GM23338 (cell line): ENCODE measurements around the gene KREMEN2. TPM values are rescaled to one million over a fixed set of nuclear protein-coding genes. Genes with fewer than 3 reads are reported as not detected.

Experiments
- ATAC-seq: fragments of 200-7000 bp; cut with Tn5 transposase; 3 replicates; pipeline ENCODE4 v1.9.1; 2020
- DNase-seq: peaks from one replicate; pipeline ENCODE4 v3.0.0-alpha.2; 2015; ENCODE audit warnings: low spot score
- H2AFZ ChIP-seq: fragments of 200-600 bp; sonication (generic); 2 replicates; pipeline ENCODE4 v1.8.0; 2016; ENCODE audit warnings: antibody characterized with exemption, mild to moderate bottlenecking, moderate library complexity
- H3F3A ChIP-seq: fragments of 200-600 bp; sonication (generic); replicated peaks from 2 replicates; pipeline ENCODE4 v1.8.0; 2017; ENCODE audit warnings: antibody characterized with exemption, mixed run types, low read depth
- H3K27ac ChIP-seq: fragments of 200-600 bp; sonication (generic); 2 replicates; pipeline ENCODE4 v1.6.1; 2016; ENCODE audit warnings: low read depth
- H3K27me3 ChIP-seq: fragments of 200-600 bp; sonication (generic); 2 replicates; pipeline ENCODE4 v1.8.0; 2016; ENCODE audit warnings: mild to moderate bottlenecking, mixed run types, moderate library complexity; ENCODE audit not compliant: insufficient read depth
- H3K36me3 ChIP-seq: fragments of 200-600 bp; sonication (generic); 2 replicates; pipeline ENCODE4 v1.8.0; 2016; ENCODE audit warnings: mild to moderate bottlenecking; ENCODE audit not compliant: insufficient read depth
- H3K4me1 ChIP-seq: fragments of 200-600 bp; sonication (generic); 2 replicates; pipeline ENCODE4 v1.8.0; 2016; ENCODE audit warnings: mild to moderate bottlenecking, moderate library complexity; ENCODE audit not compliant: insufficient read depth
- H3K4me2 ChIP-seq: fragments of 200-600 bp; sonication (generic); 2 replicates; pipeline ENCODE4 v1.7.1; 2017; ENCODE audit warnings: mixed run types
- H3K4me3 ChIP-seq: fragments of 200-600 bp; sonication (generic); 2 replicates; pipeline ENCODE4 v1.6.1; 2016; ENCODE audit warnings: mixed run types
- H3K79me2 ChIP-seq: fragments of 200-600 bp; sonication (generic); replicated peaks from 2 replicates; pipeline ENCODE4 v1.8.0; 2017; ENCODE audit warnings: mild to moderate bottlenecking; ENCODE audit not compliant: insufficient read depth
- H3K9me2 ChIP-seq: fragments of 200-600 bp; sonication (generic); 2 replicates; pipeline ENCODE4 v1.8.0; 2017; ENCODE audit not compliant: insufficient read depth
- H4K20me1 ChIP-seq: fragments of 200-600 bp; sonication (generic); replicated peaks from 2 replicates; pipeline ENCODE4 v1.8.0; 2017; ENCODE audit warnings: mild to moderate bottlenecking; ENCODE audit not compliant: insufficient read depth
- H3K27ac Mint-ChIP-seq: 2 replicates; pipeline ENCODE4 v1.8.0; 2020; ENCODE audit warnings: inconsistent platforms, mild to moderate bottlenecking, moderate library complexity, mixed read lengths
- H3K27me3 Mint-ChIP-seq: 3 replicates; pipeline ENCODE4 v1.8.0; 2022; ENCODE audit warnings: low read depth, mild to moderate bottlenecking, moderate library complexity, mixed read lengths, inconsistent platforms; ENCODE audit not compliant: insufficient read depth, poor library complexity
- H3K36me3 Mint-ChIP-seq: 3 replicates; pipeline ENCODE4 v1.8.0; 2021; ENCODE audit warnings: low read depth, mild to moderate bottlenecking, inconsistent platforms, moderate library complexity, mixed read lengths
- H3K4me1 Mint-ChIP-seq: 3 replicates; pipeline ENCODE4 v1.8.0; 2020; ENCODE audit warnings: mild to moderate bottlenecking, inconsistent platforms, mixed read lengths
- H3K4me3 Mint-ChIP-seq: 3 replicates; pipeline ENCODE4 v1.8.0; 2021; ENCODE audit warnings: moderate library complexity, mild to moderate bottlenecking, inconsistent platforms, mixed read lengths
- H3K9me3 Mint-ChIP-seq: 3 replicates; pipeline ENCODE4 v1.8.0; 2020; ENCODE audit warnings: moderate library complexity, mild to moderate bottlenecking, inconsistent platforms, mixed read lengths
- CREB1 ChIP-seq: fragments of 250-450 bp; sonication (Bioruptor Pico); IDR thresholded peaks from 2 replicates; pipeline ENCODE4 v1.5.0; 2020; ENCODE audit warnings: low read depth, mild to moderate bottlenecking, moderate library complexity
- CTCF ChIP-seq, 2 experiments: fragments of 200-600 bp in 1 of 2; sonication (generic) in 1 of 2; conservative IDR thresholded peaks; 2 replicates each; pipeline versions ENCODE4 v1.5.1 to v1.6.1; 2016 to 2017; ENCODE audit warnings: antibody characterized with exemption in 2 of 2, low read depth in 2 of 2, mild to moderate bottlenecking in 2 of 2, moderate library complexity in 1 of 2
- ETS1 ChIP-seq: IDR thresholded peaks from 2 replicates; pipeline ENCODE4 v1.6.1; 2016; ENCODE audit warnings: antibody characterized with exemption
- EZH2 ChIP-seq: fragments of 200-600 bp; sonication (generic); IDR thresholded peaks from one replicate; pipeline ENCODE4 v1.8.0; 2017; ENCODE audit warnings: antibody characterized with exemption, mild to moderate bottlenecking, low read depth; ENCODE audit not compliant: unreplicated experiment
- EZH2phosphoT487 ChIP-seq: fragments of 200-600 bp; sonication (generic); IDR thresholded peaks from one replicate; pipeline ENCODE4 v1.8.1; 2018; ENCODE audit warnings: antibody characterized with exemption; ENCODE audit not compliant: unreplicated experiment
- JUNB ChIP-seq: IDR thresholded peaks from one replicate; pipeline ENCODE4 v1.6.1; 2016; ENCODE audit warnings: antibody characterized with exemption; ENCODE audit not compliant: unreplicated experiment
- NANOG ChIP-seq: IDR thresholded peaks from 2 replicates; pipeline ENCODE4 v1.6.1; 2016; ENCODE audit warnings: antibody characterized with exemption, borderline replicate concordance
- POLR2AphosphoS5 ChIP-seq: IDR thresholded peaks from 2 replicates; pipeline ENCODE4 v1.6.1; 2016; ENCODE audit warnings: antibody characterized with exemption, low read depth
- REST ChIP-seq: IDR thresholded peaks from one replicate; pipeline ENCODE4 v1.6.1; 2018; ENCODE audit warnings: antibody characterized with exemption; ENCODE audit not compliant: unreplicated experiment
- STAT1 ChIP-seq: IDR thresholded peaks from one replicate; pipeline ENCODE4 v1.6.1; 2016; ENCODE audit warnings: antibody characterized with exemption; ENCODE audit not compliant: unreplicated experiment
- ZNF114 ChIP-seq: fragments of 250-450 bp; sonication (Bioruptor Pico); IDR thresholded peaks from 2 replicates; pipeline ENCODE4 v1.5.0; 2020; ENCODE audit warnings: mild to moderate bottlenecking, moderate library complexity
- ZNF331 ChIP-seq: fragments of 250-450 bp; sonication (Bioruptor Pico); IDR thresholded peaks from 2 replicates; pipeline ENCODE4 v1.5.0; 2020; ENCODE audit warnings: low read depth, mild to moderate bottlenecking, moderate library complexity
- ZNF462 ChIP-seq: fragments of 250-450 bp; sonication (Bioruptor Pico); IDR thresholded peaks from 2 replicates; pipeline ENCODE4 v1.5.0; 2020; ENCODE audit warnings: mild to moderate bottlenecking, moderate library complexity
- polyA plus RNA-seq: library from polyadenylated mRNA; unstranded; fragments of >200 nt; fragmentation: Nextera tagmentation; extraction: Ambion mirVana; gene quantifications from 2 replicates; pipeline ENCODE4 v1.2.1, GENCODE V29; 2016
- total RNA-seq: library from RNA; depleted of rRNA; stranded (reverse); fragments of >200 nt; shearing (Covaris generic); gene quantifications from 2 replicates; pipeline ENCODE4 v1.2.3, GENCODE V29; 2014

KREMEN2 gene
- total and polyA plus RNA-seq, 2 experiments from 2014 or later, result 4.9 to 16.1 TPM

- Histone ChIP-seq H3K27me3 (no peaks in the 10 kb centered on the region), H2AFZ (no peak overlapping the region), H3K4me2 (no peak overlapping the region), H4K20me1 (no peaks in the 10 kb centered on the region; the same call in 1 of the 2 replicates), H3K27ac (no peak overlapping the region), H3K79me2 (no peaks in the 10 kb centered on the region), H3K36me3 (no peaks in the 10 kb centered on the region), H3K4me1 (no peaks in the 10 kb centered on the region), H3K4me3 (no peak overlapping the region), H3K9me2 (no peaks in the 10 kb centered on the region), H3F3A (no peaks in the 10 kb centered on the region)
- no peak overlapping the region for H3K4me3 Mint-ChIP-seq
- no peaks in the 10 kb centered on the region for H3K9me3 Mint-ChIP-seq
- peaks cover 3% of the 10 kb centered on the region for H3K27me3 Mint-ChIP-seq
- TF ChIP-seq ZNF331 (no peak), NANOG (no peak), REST (no peak), CREB1 (no peak), JUNB (no peak), POLR2AphosphoS5 (no peak), CTCF (conservative IDR thresholded peaks at IDR 0.05; ENCODE audit: low read depth in 2 of 2) (no peak), ETS1 (no peak), STAT1 (no peak), ZNF462 (CRISPR knock-in tag) (no peak), ZNF114 (CRISPR knock-in tag) (no peak), EZH2 (no peak), EZH2phosphoT487 (no peak)
- H3K27ac Mint-ChIP-seq, result no peak overlapping the region
- no peak for DNase-seq
- peaks cover 4% of the 10 kb centered on the region; the same call in 1 of the 3 replicates for H3K4me1 Mint-ChIP-seq
- peaks cover 23% of the 10 kb centered on the region for H3K36me3 Mint-ChIP-seq
- no peak for ATAC-seq
These were observed 25.9 kb upstream of the KREMEN2 start for GRCh38 chr16:2938206-2938605.
